ENCODE results near the gene NCOA6.

Gene NCOA6

GRCh38 chr20:34703424-34704176 lies 121.9 kb downstream of the NCOA6 start:
- peak; percentile 26 to 85 (median 84) for DNase-seq

GRCh38 chr20:34703061-34703423 lies 122.4 kb downstream of the NCOA6 start:
- peak in 1 of 3 experiments; percentile 47 for DNase-seq

GRCh38 chr20:34701405-34702085 lies 123.9 kb downstream of the NCOA6 start:
- DNase-seq: no peak

GRCh38 chr20:34693414-34693813 lies 132.0 kb downstream of the NCOA6 start:
- DNase-seq: peak in 1 of 3 experiments; percentile 58

- no peak for DNase-seq
Measured at GRCh38 chr20:34691838-34692237, 133.6 kb downstream of the NCOA6 start.

GRCh38 chr20:34689486-34689885 lies 136.0 kb downstream of the NCOA6 start:
- no peak for DNase-seq

- DNase-seq: no peak
Measured at GRCh38 chr20:34683667-34684066, 141.8 kb downstream of the NCOA6 start.

- DNase-seq: no peak
Measured at GRCh38 chr20:34680586-34681175, 144.8 kb downstream of the NCOA6 start.

GRCh38 chr20:34676642-34677373 lies 148.6 kb downstream of the NCOA6 start, which contains the start of gene PIGU:
Gene PIGU, minus strand, starts transcription at chr20:34677092. Its CDS starts 7 bp downstream, at chr20:34677085.
- peak; percentile 95 to 99 (median 98) for DNase-seq

- DNase-seq: no peak
Measured at GRCh38 chr20:34675993-34676641, 149.3 kb downstream of the NCOA6 start.

GRCh38 chr20:34675561-34675960 lies 149.9 kb downstream of the NCOA6 start:
- peak in 1 of 3 experiments; percentile 23 for DNase-seq

GRCh38 chr20:34673412-34673811 lies 152.0 kb downstream of the NCOA6 start:
- no peak for DNase-seq

- DNase-seq: no peak
Measured at GRCh38 chr20:34669094-34669493, 156.4 kb downstream of the NCOA6 start.

All from NCI-H1417 (cell line).